H1 (cell line): ENCODE results near the gene ASIC5. TPM values are rescaled to one million over a fixed set of nuclear protein-coding genes. Genes with fewer than 3 reads are reported as not detected.

Source experiments
- CTCF ChIA-PET: fragments of 300-600 bp; sonication (Branson Sonifier 250); formaldehyde crosslinking; loops from one replicate; lab custom pipeline; 2021; ENCODE audit not compliant: partially characterized antibody; lab: Charles Lee
- POLR2A ChIA-PET: fragments of 300-600 bp; sonication (Branson Sonifier 250); formaldehyde crosslinking; loops from one replicate; lab custom pipeline; 2021; ENCODE audit warnings: inconsistent platforms; ENCODE audit not compliant: partially characterized antibody; lab: Charles Lee
- DNase-seq, 2 experiments: peaks; one replicate each; pipeline versions ENCODE4 v3.0.0 to v3.0.0-alpha.2; 2010 to 2022; ENCODE audit warnings: low spot score in 2 of 2, low read depth in 1 of 2, mixed read lengths in 1 of 2
- FAIRE-seq: peaks from 2 replicates; lab custom pipeline; 2011; peaks lifted over from hg19 to GRCh38; lab: Jason Lieb, UNC
- H2AFZ ChIP-seq: 2 replicates; pipeline ENCODE4 v1.8.1; 2012; ENCODE audit warnings: low read length, inconsistent platforms
- H2AK5ac ChIP-seq: 2 replicates; pipeline ENCODE4 v1.6.1; 2013; ENCODE audit warnings: low read depth, low read length
- H2BK120ac ChIP-seq: replicated peaks from 2 replicates; pipeline ENCODE3; 2013; ENCODE audit warnings: low read depth, low read length, inconsistent platforms
- H2BK12ac ChIP-seq: 2 replicates; pipeline ENCODE4 v1.6.1; 2013; ENCODE audit warnings: low read depth, low read length
- H2BK15ac ChIP-seq: 2 replicates; pipeline ENCODE4 v1.6.1; 2013; ENCODE audit warnings: low read length
- H2BK20ac ChIP-seq: 2 replicates; pipeline ENCODE4 v1.6.1; 2013; ENCODE audit warnings: low read length
- H2BK5ac ChIP-seq: 2 replicates; pipeline ENCODE4 v1.6.1; 2013; ENCODE audit warnings: low read depth, low read length
- H3K14ac ChIP-seq: 2 replicates; pipeline ENCODE4 v1.6.1; 2013; ENCODE audit warnings: inconsistent platforms; ENCODE audit not compliant: insufficient read length
- H3K18ac ChIP-seq: 2 replicates; pipeline ENCODE4 v1.6.1; 2013; ENCODE audit warnings: low read length; ENCODE audit errors: extremely low read depth
- H3K23ac ChIP-seq: 2 replicates; pipeline ENCODE4 v1.6.1; 2013; ENCODE audit warnings: inconsistent platforms; ENCODE audit not compliant: insufficient read length
- H3K23me2 ChIP-seq: 2 replicates; pipeline ENCODE4 v1.6.1; 2013; ENCODE audit warnings: low read depth, low read length
- H3K27ac ChIP-seq: 2 replicates; pipeline ENCODE4 v1.6.1; 2011; ENCODE audit warnings: low read depth, low read length, inconsistent platforms
- H3K27me3 ChIP-seq, 4 experiments: replicated peaks in 1 of 4; 1 replicate in 1 of 4; 2 replicates in 3 of 4; pipeline versions ENCODE4 v1.6.1 to v1.8.1; 2011 to 2013; ENCODE audit warnings: low read length in 3 of 4, mild to moderate bottlenecking in 3 of 4, inconsistent platforms in 2 of 4, mixed read lengths in 2 of 4, moderate library complexity in 1 of 4; ENCODE audit not compliant: control insufficient read depth in 3 of 4, insufficient read depth in 3 of 4; ENCODE audit errors: extremely low read depth in 1 of 4
- H3K36me3 ChIP-seq, 4 experiments: 2 replicates each; pipeline versions ENCODE4 v1.6.1 to v1.8.1; 2011 to 2013; ENCODE audit warnings: mild to moderate bottlenecking in 4 of 4, low read length in 3 of 4, moderate library complexity in 2 of 4, control low read depth in 1 of 4, inconsistent platforms in 1 of 4; ENCODE audit not compliant: insufficient read depth in 4 of 4, control insufficient read depth in 2 of 4
- H3K4ac ChIP-seq: replicated peaks from 2 replicates; pipeline ENCODE3; 2013; ENCODE audit warnings: low read length, low read depth, mixed read lengths, inconsistent platforms; ENCODE audit not compliant: insufficient read length
- H3K4me1 ChIP-seq, 4 experiments: replicated peaks in 1 of 4; 1 replicate in 1 of 4; 2 replicates in 3 of 4; pipeline versions ENCODE4 v1.6.1 to v1.8.1; 2011 to 2013; ENCODE audit warnings: low read length in 3 of 4, inconsistent platforms in 2 of 4, mixed read lengths in 1 of 4; ENCODE audit not compliant: insufficient read depth in 4 of 4, control insufficient read depth in 3 of 4
- H3K4me2 ChIP-seq, 2 experiments: 2 replicates each; pipeline versions ENCODE4 v1.6.1 to v1.8.1; 2011 to 2013; ENCODE audit warnings: low read depth in 2 of 2, low read length in 2 of 2, control low read depth in 1 of 2, inconsistent platforms in 1 of 2, mild to moderate bottlenecking in 1 of 2; ENCODE audit not compliant: insufficient read depth in 1 of 2
- H3K4me3 ChIP-seq, 4 experiments: fragments of 200-600, 300-600 bp in 1 of 4; sonication (generic), shearing (Covaris generic), sonication (Bioruptor Twin) in 1 of 4; 2 replicates each; pipeline versions ENCODE4 v1.5.1 to v1.8.1; 2011 to 2016; ENCODE audit warnings: low read length in 4 of 4, low read depth in 3 of 4, control low read depth in 2 of 4, inconsistent platforms in 2 of 4, mild to moderate bottlenecking in 2 of 4, mixed read lengths in 1 of 4, moderate library complexity in 1 of 4; ENCODE audit not compliant: insufficient read depth in 2 of 4; ENCODE audit errors: extremely low read depth in 1 of 4
- H3K56ac ChIP-seq: replicated peaks from 2 replicates; pipeline ENCODE3; 2013; ENCODE audit warnings: low read depth, mild to moderate bottlenecking, mixed read lengths, low read length, inconsistent platforms; ENCODE audit not compliant: insufficient read length
- H3K79me1 ChIP-seq: 2 replicates; pipeline ENCODE4 v1.6.1; 2013; ENCODE audit warnings: low read depth, low read length, control low read depth
- H3K79me2 ChIP-seq, 2 experiments: 2 replicates each; pipeline versions ENCODE4 v1.6.1 to v1.8.1; 2012 to 2013; ENCODE audit warnings: low read length in 2 of 2, mild to moderate bottlenecking in 2 of 2, inconsistent platforms in 1 of 2; ENCODE audit not compliant: insufficient read depth in 2 of 2, control insufficient read depth in 1 of 2
- H3K9ac ChIP-seq, 4 experiments: replicated peaks in 1 of 4; 1 replicate in 1 of 4; 2 replicates in 3 of 4; pipeline versions ENCODE4 v1.6.1 to v1.8.1; 2011 to 2013; ENCODE audit warnings: low read depth in 3 of 4, low read length in 3 of 4, control low read depth in 2 of 4, mild to moderate bottlenecking in 2 of 4, moderate library complexity in 2 of 4, inconsistent platforms in 1 of 4; ENCODE audit errors: extremely low read depth in 1 of 4
- H3K9me3 ChIP-seq, 2 experiments: 2 replicates each; pipeline versions ENCODE4 v1.6.1 to v1.8.1; 2012 to 2013; ENCODE audit warnings: mild to moderate bottlenecking in 2 of 2, moderate library complexity in 2 of 2, control low read depth in 1 of 2, inconsistent platforms in 1 of 2, low read depth in 1 of 2, low read length in 1 of 2, mixed read lengths in 1 of 2; ENCODE audit not compliant: insufficient read depth in 2 of 2
- H4K20me1 ChIP-seq, 2 experiments: replicated peaks in 1 of 2; 2 replicates each; pipeline versions ENCODE3 to v1.8.1; 2011 to 2013; ENCODE audit warnings: inconsistent platforms in 2 of 2, low read length in 2 of 2, mild to moderate bottlenecking in 1 of 2; ENCODE audit not compliant: insufficient read depth in 2 of 2, control insufficient read depth in 1 of 2
- H4K5ac ChIP-seq: 2 replicates; pipeline ENCODE4 v1.6.1; 2013; ENCODE audit warnings: low read length, low read depth, mixed read lengths, inconsistent platforms; ENCODE audit not compliant: insufficient read length
- H4K8ac ChIP-seq: 2 replicates; pipeline ENCODE4 v1.8.0; 2013; ENCODE audit warnings: mild to moderate bottlenecking, moderate library complexity, low read length, inconsistent platforms; ENCODE audit not compliant: insufficient read depth; ENCODE audit errors: extremely low read depth
- H4K91ac ChIP-seq: replicated peaks from 2 replicates; pipeline ENCODE3; 2013; ENCODE audit warnings: low read length, mixed read lengths, inconsistent platforms; ENCODE audit not compliant: insufficient read length
- RAD21 ChIP-seq, 2 experiments: IDR thresholded peaks in 1 of 2; conservative IDR thresholded peaks in 1 of 2; 2 replicates each; pipeline ENCODE4 v1.6.1; 2011; ENCODE audit warnings: low read depth in 2 of 2, low read length in 2 of 2, improper control_type of control experiment in 1 of 2, inconsistent platforms in 1 of 2, mild to moderate bottlenecking in 1 of 2, moderate library complexity in 1 of 2
- RNF2 ChIP-seq: fragments of 200-900, 300-1000 bp; sonication (generic); IDR thresholded peaks from 2 replicates; pipeline ENCODE4 v1.7.1; 2016; ENCODE audit warnings: borderline replicate concordance, low read depth, mild to moderate bottlenecking, antibody characterized with exemption, low read length; ENCODE audit not compliant: poor library complexity, severe bottlenecking; ENCODE audit errors: missing control alignments
- YY1 ChIP-seq: IDR thresholded peaks from 2 replicates; pipeline ENCODE4 v1.6.1; 2011; ENCODE audit warnings: low read depth, mild to moderate bottlenecking, low read length
- WGBS, 2 experiments: shearing (Covaris generic) in 1 of 2; methylation state at CpG; one replicate each; pipeline versions ENCODE4 v1.1.6 to v1.1.7; 2013 to 2015; ENCODE audit warnings: low lambda C conversion rate in 2 of 2, mixed read lengths in 2 of 2, inconsistent platforms in 1 of 2, low coverage in 1 of 2, missing lambda C conversion rate in 1 of 2; ENCODE audit not compliant: insufficient replicate concordance in 2 of 2, insufficient coverage in 1 of 2, insufficient read length in 1 of 2; ENCODE audit errors: extremely low coverage in 1 of 2, missing lambda C conversion rate in 1 of 2; 5-methylcytosine and 5-hydroxymethylcytosine counted together
- polyA plus RNA-seq, 7 experiments: library from polyadenylated mRNA; depleted of rRNA in 3 of 7; stranded (reverse) in 5 of 7; unstranded in 2 of 7; fragments of >200 nt in 5 of 7; fragments of 200-250 nt in 2 of 7; gene quantifications; 1 replicate in 5 of 7; 2 replicates in 1 of 7; 4 replicates in 1 of 7; pipeline versions ENCODE4 v1.2.1 to v1.2.3, GENCODE V29; 2011 to 2013; ENCODE audit warnings: missing spikeins in 2 of 7, mixed read lengths in 2 of 7
- total RNA-seq: library from RNA; stranded (reverse); fragmentation: NEBNext Ultra II Directional; extraction: Animal tissue kit (Norgen Biotek cat#: 25700); gene quantifications from 2 replicates; pipeline ENCODE4 v1.2.1, GENCODE V29; 2021
- TF ChIP-seq, protein P1 (sequence below), 3 experiments: IDR thresholded peaks; 1 replicate in 2 of 3; 2 replicates in 1 of 3; pipeline versions ENCODE4 v1.5.1 to v1.6.1; 2011; ENCODE audit warnings: low read length in 3 of 3, mild to moderate bottlenecking in 3 of 3, inconsistent platforms in 2 of 3, low read depth in 1 of 3, moderate library complexity in 1 of 3; ENCODE audit not compliant: insufficient read depth in 1 of 3; ENCODE audit errors: control extremely low read depth in 1 of 3

Gene ASIC5
- total and polyA plus RNA-seq, 2 of the 8 experiments (the other 6 are each of a cell fraction or from before 2014, with no cell fraction given): not detected

DNA sequence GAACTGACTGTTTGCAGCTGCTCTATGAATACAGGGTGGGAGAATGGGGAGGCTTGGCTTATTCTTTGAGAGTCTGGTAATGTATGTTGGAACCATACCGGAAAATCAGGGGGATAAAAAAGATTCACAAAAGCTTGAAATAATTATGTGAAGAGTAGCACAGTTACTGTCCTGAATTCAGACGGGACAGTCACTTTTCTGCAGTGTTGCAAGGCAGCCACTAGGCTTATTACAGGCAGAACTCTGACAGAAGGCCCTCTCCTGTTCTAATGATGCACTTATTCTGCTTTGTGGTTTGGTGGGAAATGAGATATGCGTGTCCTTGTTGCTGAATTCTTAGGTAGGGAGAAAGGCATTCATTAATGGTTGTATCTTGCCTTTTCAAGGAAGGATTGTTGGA, 70.1 kb downstream of the ASIC5 start:
- Histone ChIP-seq H3K23me2 (no peaks in the 10 kb centered on the region), H3K4me3 (no peak overlapping the region), H3K79me1 (no peaks in the 10 kb centered on the region), H4K8ac (no peak overlapping the region), H3K27me3 (no peaks in the 10 kb centered on the region), H3K9me3 (no peaks in the 10 kb centered on the region), H2BK15ac (no peak overlapping the region), H3K4ac (no peak overlapping the region), H3K4me1 (peaks cover 0 to 2% (median 0%) of the 10 kb centered on the region in 4 experiments; a peak in 1 of 7 replicates), H3K14ac (no peak overlapping the region), H2BK20ac (no peak overlapping the region), H3K79me2 (no peaks in the 10 kb centered on the region), H3K18ac (no peak overlapping the region), H2BK120ac (no peak overlapping the region), H3K27ac (no peak overlapping the region), H4K20me1 (no peaks in the 10 kb centered on the region), H2AFZ (no peak overlapping the region), H2BK5ac (no peak overlapping the region), H4K91ac (no peak overlapping the region), H2BK12ac (no peak overlapping the region), H3K56ac (no peak overlapping the region), H2AK5ac (no peak overlapping the region), H3K36me3 (no peaks in the 10 kb centered on the region), H3K4me2 (no peak overlapping the region), H3K9ac (no peak overlapping the region), H3K23ac (no peak overlapping the region), H4K5ac (no peak overlapping the region)
- 64% methylated on average over 3 of the region's 3 CpGs; no CpG with 5 or more reads in 1 of the 2 experiments for WGBS, 2 experiments
- FAIRE-seq: peak; percentile 81
- POLR2A ChIA-PET: no interaction called here
- CTCF ChIA-PET: interaction anchor here (0.8 to 2.2 kb wide), 21 partner anchors 9 to 759 kb away, joined by 3 to 13 read pairs (median 4); no protein-coding TSS in a partner anchor
- TF ChIP-seq RNF2 (no peak), RAD21 (IDR thresholded peaks at IDR 0.05 in 1 of 2, conservative IDR thresholded peaks at IDR 0.05 in 1 of 2; ENCODE audit: low read depth in 2 of 2, low read length in 2 of 2) (peak; percentile 30 to 44; a peak in 3 of 4 replicates), YY1 (no peak)
- TF ChIP-seq, protein P1, sequence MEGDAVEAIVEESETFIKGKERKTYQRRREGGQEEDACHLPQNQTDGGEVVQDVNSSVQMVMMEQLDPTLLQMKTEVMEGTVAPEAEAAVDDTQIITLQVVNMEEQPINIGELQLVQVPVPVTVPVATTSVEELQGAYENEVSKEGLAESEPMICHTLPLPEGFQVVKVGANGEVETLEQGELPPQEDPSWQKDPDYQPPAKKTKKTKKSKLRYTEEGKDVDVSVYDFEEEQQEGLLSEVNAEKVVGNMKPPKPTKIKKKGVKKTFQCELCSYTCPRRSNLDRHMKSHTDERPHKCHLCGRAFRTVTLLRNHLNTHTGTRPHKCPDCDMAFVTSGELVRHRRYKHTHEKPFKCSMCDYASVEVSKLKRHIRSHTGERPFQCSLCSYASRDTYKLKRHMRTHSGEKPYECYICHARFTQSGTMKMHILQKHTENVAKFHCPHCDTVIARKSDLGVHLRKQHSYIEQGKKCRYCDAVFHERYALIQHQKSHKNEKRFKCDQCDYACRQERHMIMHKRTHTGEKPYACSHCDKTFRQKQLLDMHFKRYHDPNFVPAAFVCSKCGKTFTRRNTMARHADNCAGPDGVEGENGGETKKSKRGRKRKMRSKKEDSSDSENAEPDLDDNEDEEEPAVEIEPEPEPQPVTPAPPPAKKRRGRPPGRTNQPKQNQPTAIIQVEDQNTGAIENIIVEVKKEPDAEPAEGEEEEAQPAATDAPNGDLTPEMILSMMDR (IDR thresholded peaks at IDR 0.05; ENCODE audit: control extremely low read depth in 1 of 3, insufficient read depth in 1 of 3, low read depth in 1 of 3, low read length in 3 of 3): peak; percentile 6 to 72 (median 60)
- DNase-seq: no peak
